NCI-H69 (cell line): Measurements from ENCODE around the gene DCTN2.
A peak's percentile ranks its signal among the peaks of the same experiment; 100 is the strongest.
"Not testable (repeated sequence)": the region's sequence is repeated elsewhere in the genome, so short reads cannot be mapped to it uniquely, and the experiment has no call there.

Experiments
- DNase-seq: peaks from one replicate; lab custom pipeline; 2025; lab: John Stamatoyannopoulos, UW

The DCTN2 gene

GRCh38 chr12:57527184-57527583, 19.8 kb downstream of the DCTN2 start:
- DNase-seq, result no peak

- no peak for DNase-seq
Measured at GRCh38 chr12:57526477-57527126, 20.4 kb downstream of the DCTN2 start.

DNA sequence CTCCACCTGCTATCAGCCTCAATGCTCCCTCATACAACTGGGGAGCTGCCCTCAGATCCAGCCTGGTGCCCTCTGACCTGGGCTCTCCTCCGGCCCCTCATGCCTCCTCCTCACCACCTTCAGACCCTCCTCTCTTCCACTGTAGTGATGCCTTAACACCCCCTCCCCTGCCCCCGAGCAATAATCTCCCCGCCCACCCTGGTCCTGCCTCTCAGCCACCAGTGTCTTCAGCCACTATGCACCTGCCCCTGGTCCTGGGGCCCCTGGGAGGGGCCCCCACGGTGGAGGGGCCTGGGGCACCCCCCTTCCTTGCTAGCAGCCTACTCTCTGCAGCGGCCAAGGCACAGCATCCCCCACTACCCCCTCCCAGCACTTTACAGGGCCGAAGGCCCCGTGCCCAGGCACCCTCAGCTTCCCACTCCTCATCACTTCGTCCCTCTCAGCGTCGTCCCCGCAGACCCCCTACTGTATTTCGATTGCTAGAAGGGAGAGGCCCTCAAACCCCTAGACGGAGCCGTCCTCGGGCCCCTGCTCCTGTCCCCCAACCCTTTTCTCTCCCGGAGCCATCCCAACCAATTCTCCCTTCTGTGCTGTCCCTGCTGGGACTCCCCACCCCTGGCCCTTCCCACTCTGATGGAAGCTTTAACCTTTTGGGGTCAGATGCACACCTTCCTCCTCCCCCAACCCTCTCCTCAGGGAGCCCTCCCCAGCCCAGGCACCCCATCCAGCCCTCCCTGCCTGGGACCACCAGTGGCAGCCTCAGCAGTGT, 21.2 kb downstream of the DCTN2 start:
- no peak for DNase-seq

DNA sequence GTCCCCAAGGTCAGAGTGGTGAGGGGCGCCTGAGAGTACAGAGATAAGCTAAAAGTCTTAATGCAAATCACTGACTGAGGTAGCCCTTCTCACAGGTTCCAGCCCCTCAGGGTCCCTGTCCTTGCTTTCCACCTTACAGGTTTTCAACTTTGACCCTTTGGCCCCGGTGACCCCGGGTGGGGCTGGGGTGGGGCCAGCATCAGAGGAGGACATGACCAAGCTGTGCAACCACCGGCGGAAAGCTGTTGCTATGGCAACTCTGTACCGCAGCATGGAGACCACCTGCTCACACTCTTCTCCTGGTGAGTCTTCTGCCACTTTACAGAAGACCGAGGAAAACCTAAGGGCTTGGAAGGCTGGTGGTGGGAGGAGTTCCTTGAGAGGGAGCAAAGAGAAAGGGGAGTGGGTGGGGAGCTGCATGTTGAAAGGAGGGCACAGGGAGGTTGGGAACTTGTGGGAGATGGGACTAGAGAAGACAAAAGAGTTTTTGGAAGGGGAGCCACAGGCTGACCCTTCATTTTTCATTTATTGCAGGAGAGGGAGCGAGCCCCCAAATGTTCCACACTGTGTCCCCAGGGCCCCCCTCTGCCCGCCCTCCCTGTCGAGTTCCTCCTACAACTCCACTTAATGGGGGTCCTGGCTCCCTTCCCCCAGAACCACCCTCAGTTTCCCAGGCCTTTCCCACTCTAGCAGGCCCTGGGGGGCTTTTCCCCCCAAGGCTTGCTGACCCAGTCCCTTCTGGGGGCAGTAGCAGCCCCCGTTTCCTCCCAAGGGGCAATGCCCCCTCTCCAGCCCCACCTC, 22.0 kb downstream of the DCTN2 start:
- DNase-seq, result no peak

DNA sequence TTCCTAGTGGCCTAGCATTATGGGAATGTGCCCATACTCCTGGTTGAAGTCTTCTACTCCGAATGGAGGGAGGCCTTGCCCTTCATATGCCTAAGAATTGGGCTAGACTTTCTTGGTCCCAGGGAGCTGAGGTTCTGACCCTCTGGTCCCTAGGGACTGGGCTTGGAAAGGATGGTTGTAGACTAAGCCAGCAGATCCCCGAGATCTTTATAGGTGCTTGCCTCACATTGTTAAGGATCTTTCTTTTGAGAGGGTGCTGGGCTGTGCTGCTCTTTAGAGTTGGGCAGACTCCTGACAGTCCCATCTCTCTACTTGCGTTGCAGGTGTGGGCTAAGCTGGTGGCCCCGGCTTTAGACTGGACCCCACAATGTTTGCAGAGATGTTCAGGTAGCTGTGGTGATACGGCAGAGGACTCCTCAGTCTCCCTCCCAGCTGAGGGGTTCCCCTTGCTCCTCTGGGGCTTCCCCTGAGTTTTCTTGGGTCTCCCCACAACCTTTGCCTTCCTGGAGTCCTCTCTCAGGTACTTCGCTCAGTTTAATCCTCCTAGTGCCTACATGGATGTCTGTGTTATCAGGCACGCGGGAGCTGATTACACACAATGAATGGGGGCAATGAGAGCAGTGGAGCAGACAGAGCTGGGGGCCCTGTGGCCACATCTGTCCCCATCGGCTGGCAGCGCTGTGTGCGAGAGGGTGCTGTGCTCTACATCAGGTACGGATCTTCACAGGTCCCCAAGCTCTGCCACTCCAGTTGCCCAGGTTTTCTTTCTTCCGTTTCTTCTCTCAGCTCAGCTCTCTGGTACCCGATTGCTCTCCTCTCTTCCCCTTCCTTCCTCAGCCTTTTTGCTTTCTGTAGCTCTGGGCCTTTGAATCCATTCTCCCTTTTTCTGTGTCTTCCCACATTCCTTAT, 23.0 kb downstream of the DCTN2 start:
- DNase-seq, result peak; percentile 47

DNA sequence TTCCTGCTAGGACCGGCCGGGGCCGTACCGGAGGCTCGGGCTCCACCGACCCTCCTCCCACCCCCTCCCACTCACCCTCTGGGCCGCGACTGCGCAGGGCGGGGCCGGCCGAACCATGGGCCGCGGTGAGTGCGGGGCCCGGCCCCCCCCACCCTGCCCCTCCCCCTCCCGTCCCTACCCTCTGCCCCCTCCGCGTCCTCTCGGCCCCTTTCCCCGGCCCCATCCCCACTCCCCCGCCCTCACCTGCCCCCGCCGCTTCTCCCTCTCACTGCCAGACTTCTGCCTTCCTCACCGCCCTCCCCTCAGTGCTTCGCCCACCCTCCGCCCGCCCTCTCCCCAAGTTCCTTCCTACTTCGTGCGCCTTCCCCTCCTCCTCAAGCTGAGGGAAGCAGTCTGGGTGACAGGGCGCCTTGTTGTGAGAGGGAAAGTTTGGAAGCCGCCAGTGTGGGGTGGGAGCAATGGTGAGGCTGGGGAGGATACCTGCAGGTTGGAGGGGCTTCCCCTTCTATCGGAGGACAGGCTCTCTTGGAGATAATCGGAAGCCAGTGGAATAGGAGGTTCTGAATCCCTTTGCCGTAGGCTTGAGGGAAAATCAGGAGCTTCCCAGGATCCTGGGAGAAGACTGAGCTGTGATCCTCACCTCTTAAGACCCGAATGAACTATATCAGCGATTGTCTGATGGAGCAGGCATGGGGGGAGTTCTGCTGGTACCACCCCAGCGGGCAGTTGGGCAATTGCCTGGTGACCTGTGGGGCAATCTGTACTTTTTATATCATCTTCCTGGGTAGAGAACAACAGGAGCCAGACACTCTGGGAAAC, 23.9 kb downstream of the DCTN2 start:
- DNase-seq, result peak; percentile 83

- DNase-seq, result peak; percentile 94
Measured at GRCh38 chr12:57522011-57522886, 24.7 kb downstream of the DCTN2 start, which contains the start of gene MBD6. Gene MBD6 (plus strand): TSS chr12:57522824. CDS start chr12:57524304, 1,480 bp downstream.

DNA sequence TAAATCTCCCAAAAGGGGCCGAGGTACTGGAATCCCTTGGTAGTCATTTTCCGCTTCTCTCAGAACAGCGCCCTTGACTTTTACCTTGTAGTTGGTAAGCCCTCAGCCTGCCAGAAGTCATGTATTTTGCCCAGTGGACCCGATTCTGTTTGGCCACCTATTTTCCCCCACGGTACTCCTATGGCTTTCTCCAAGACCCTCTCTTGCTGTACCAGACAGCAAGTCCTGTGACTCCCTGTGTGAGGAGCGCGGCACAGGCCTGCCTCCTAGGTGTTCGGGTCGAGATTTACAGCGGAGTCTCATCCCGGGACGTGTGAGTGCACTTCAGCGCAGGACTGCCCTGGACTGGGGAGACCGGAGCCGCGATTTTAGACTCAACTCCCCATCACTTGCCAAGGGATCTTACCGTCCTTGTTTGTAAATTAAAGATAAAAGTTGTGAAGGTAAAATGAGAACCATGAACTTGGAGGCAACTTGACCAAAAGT, 25.4 kb downstream of the DCTN2 start:
- DNase-seq, result peak; percentile 56

DNA sequence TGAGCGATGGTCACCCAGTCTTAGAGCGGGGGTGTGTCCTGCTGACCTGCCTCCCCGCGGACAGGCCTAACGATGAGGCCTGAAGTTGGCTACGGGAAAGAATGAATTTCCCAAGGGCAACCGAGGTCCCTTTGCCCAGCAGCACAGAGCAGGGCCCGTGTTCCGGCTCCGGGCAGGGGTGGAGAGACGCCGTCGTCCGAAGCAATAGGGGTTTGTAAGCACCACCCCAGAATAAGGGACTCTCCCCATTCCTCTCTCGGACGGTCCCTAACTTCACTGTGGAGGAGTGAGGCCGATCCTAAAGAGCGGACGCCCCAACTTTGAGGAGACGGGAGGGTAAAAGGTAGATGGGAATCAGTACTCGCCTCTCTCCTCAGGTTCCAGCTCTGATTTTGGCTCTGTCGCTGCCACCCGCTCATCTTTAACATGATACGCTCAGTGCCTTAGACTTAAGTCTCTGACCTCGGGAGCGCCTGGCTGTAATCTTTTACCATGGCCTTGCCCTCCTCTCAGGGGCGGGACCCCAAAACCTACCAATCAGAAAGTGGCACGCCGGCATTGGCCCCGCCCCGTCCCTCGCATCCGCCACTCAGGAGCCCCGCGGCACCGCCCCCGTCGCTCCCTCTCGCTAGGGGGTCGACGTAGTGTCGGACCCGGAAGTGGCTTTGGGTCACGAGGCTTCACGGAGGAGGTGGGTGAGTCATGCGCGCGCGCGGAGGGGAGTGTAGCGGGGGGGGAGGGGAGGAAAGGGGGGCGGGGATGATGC, 26.8 kb downstream of the DCTN2 start, which contains the start of gene DDIT3:
Gene DDIT3, minus strand, starts transcription at position 462 of the 766 bp plus-strand sequence. CDS start 3,108 bp downstream, outside the sequence.
- DNase-seq, result peak; percentile 99

- DNase-seq, result peak; percentile 71
Measured at GRCh38 chr12:57519796-57520052, 27.3 kb downstream of the DCTN2 start.

- DNase-seq, result peak; percentile 71
Measured at GRCh38 chr12:57518920-57519795, 27.8 kb downstream of the DCTN2 start.

GRCh38 chr12:57518176-57518919, 28.6 kb downstream of the DCTN2 start:
- DNase-seq, result no peak

GRCh38 chr12:57517718-57518117, 29.3 kb downstream of the DCTN2 start:
- DNase-seq, result not testable (repeated sequence)

DNA sequence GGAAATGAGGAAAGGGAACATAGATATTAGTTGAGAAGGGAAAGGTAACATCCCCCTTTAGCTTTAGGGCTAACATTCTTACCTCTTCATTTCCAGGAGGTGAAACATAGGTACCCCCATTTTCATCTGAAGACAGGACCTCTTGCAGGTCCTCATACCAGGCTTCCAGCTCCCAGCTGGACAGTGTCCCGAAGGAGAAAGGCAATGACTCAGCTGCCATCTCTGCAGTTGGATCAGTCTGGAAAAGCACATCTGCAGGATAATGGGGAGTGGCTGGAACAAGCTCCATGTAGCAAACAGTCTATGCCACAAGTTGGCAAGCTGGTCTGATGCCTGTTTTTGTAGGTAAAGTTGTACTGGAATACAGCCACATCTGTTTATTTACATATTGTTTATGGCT, 29.8 kb downstream of the DCTN2 start:
- DNase-seq, result peak; percentile 24

DNA sequence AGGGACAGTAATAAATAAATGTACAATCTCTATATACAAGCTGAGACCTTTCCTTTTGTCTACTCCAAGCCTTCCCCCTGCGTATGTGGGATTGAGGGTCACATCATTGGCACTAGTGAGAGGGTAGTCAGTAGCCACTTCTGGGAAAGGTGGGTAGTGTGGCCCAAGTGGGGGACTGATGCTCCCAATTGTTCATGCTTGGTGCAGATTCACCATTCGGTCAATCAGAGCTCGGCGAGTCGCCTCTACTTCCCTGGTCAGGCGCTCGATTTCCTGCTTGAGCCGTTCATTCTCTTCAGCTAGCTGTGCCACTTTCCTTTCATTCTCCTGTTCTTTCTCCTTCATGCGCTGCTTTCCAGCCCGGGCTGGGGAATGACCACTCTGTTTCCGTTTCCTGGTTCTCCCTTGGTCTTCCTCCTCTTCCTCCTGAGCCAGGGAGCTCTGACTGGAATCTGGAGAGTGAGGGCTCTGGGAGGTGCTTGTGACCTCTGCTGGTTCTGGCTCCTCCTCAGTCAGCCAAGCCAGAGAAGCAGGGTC, 30.3 kb downstream of the DCTN2 start:
- DNase-seq, result no peak

DNA sequence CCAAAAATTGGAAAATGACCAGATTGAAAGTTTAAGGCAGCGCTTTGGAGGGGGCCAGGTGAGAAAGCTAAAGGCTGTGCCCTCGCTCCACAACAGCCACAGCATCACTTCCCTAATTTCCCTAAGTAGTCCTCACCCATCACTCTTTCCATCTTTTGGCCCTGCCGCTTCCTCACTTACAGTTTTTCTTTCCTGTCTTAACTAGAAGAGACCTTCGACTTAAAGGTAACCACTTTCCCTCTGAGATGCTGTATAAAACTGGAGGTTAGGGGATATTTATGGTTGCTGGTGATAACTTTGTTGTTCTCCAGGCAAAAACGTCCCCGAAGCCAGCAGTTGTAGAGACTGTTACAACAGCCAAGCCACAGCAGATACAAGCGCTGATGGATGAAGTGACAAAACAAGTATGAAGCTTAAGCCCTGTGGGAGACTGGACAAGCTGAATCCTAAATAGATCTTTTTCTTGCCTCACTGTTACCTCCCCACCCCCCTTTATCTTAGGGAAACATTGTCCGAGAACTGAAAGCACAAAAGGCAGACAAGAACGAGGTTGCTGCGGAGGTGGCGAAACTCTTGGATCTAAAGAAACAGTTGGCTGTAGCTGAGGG, 31.0 kb downstream of the DCTN2 start:
- DNase-seq, result no peak
